ENCODE data around the gene TUBB4A.

- no peak for TF ChIP-seq REST (IDR thresholded peaks at IDR 0.05; ENCODE audit: insufficient read depth in 1 of 2, low read depth in 2 of 2, low read length in 1 of 2)
- no peak for TF ChIP-seq CTCF (IDR thresholded peaks at IDR 0.05)
- no peak for TF ChIP-seq POLR2AphosphoS5 (IDR thresholded peaks at IDR 0.05; ENCODE audit: low read depth, low read length)
These were observed 12.9 kb upstream of the TUBB4A start for GRCh38 chr19:6514926-6515544.
